ENCODE results near the gene FLRT3.

FLRT3 gene

GRCh38 chr20:14337400-14338171, at the start of gene FLRT3:
Gene FLRT3 (minus strand): TSS chr20:14337612. CDS start chr20:14327506, 10,106 bp downstream.
- DNase-seq: peak; percentile 64

- no peak for DNase-seq
Measured at GRCh38 chr20:14386726-14387125, 49.3 kb upstream of the FLRT3 start.

- DNase-seq: no peak
Measured at GRCh38 chr20:14385176-14385740, 47.8 kb upstream of the FLRT3 start.

- DNase-seq: no peak
Measured at GRCh38 chr20:14384416-14385175, 47.2 kb upstream of the FLRT3 start.

- no peak for DNase-seq
Measured at GRCh38 chr20:14383335-14383734, 45.9 kb upstream of the FLRT3 start.

GRCh38 chr20:14378326-14378725, 40.9 kb upstream of the FLRT3 start:
- no peak for DNase-seq

- DNase-seq: no peak
Measured at GRCh38 chr20:14375416-14375985, 38.1 kb upstream of the FLRT3 start.

GRCh38 chr20:14374196-14374595, 36.8 kb upstream of the FLRT3 start:
- DNase-seq: no peak

GRCh38 chr20:14361509-14362345, 24.3 kb upstream of the FLRT3 start:
- DNase-seq: no peak

- DNase-seq: no peak
Measured at GRCh38 chr20:14360416-14360815, 23.0 kb upstream of the FLRT3 start.

- no peak for DNase-seq
Measured at GRCh38 chr20:14355791-14356190, 18.4 kb upstream of the FLRT3 start.

- DNase-seq: no peak
Measured at GRCh38 chr20:14344746-14345145, 7.3 kb upstream of the FLRT3 start.

GRCh38 chr20:14343491-14344065, 6.2 kb upstream of the FLRT3 start:
- no peak for DNase-seq

- peak; percentile 1 for DNase-seq
Measured at GRCh38 chr20:14342918-14343317, 5.5 kb upstream of the FLRT3 start.

GRCh38 chr20:14341801-14342200, 4.4 kb upstream of the FLRT3 start:
- no peak for DNase-seq

- no peak for DNase-seq
Measured at GRCh38 chr20:14336686-14337085, 726 bp downstream of the FLRT3 start.

- no peak for DNase-seq
Measured at GRCh38 chr20:14335052-14335451, 2.4 kb downstream of the FLRT3 start.

- peak; percentile 0 for DNase-seq
Measured at GRCh38 chr20:14334306-14334930, 3.0 kb downstream of the FLRT3 start.

- no peak for DNase-seq
Measured at GRCh38 chr20:14333721-14334120, 3.7 kb downstream of the FLRT3 start.

GRCh38 chr20:14332866-14333265, 4.5 kb downstream of the FLRT3 start:
- no peak for DNase-seq

- no peak for DNase-seq
Measured at GRCh38 chr20:14331646-14332045, 5.8 kb downstream of the FLRT3 start.

GRCh38 chr20:14319704-14320103, 17.7 kb downstream of the FLRT3 start:
- DNase-seq: no peak
